Measurements from ENCODE around the gene GALNT14.

The GALNT14 gene

DNA sequence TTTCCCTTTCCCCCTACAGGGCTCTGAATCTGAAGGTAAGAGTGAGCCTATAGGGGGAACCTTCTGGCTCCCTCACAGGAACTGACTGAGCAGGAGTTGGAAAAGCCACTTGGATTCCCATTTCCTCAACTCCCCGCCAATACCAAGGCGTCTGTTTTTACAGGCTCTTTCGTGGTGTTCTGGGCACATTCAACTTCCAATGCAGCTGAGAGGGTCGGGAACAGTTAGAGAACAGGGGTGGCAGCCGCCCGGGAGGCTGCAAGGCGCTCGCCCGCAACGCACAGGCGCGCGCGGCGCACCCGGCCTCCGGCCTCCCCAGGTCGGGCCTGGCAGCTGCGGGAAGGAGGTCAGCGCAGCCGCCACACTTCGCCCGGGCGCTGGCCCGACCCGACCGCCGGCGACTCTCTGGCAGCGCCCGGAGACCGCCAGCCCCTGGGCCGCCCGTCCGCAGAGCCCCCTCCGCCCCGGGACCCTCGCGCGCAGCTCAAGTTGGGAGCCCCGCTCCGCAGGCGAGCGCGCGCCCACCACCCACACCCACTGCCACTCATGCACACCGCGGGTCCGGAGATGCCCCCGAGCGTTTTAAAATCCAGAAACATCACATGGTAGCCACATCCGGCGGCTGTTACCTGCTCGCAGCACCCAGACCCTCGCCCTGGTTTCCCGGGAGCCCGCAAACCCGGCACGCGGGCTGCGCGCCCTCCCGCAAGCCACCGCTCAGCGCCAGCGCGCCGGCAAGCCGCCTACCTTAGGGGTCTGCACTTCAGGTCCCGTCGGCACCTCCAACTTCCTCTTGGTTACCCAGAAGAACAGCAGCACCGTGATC, 816 bp downstream of the GALNT14 start:
- H3K27ac ChIP-seq, result peak overlapping the region; percentile 56
- DNase-seq (ENCODE audit: low spot score), result peak; percentile 50
- ChIA-PET CTCF (interaction anchor here (0.6 to 1.1 kb wide), 8 partner anchors 13 to 752 kb away, joined by 3 to 6 read pairs (median 4); no protein-coding TSS in a partner anchor), POLR2A (ENCODE audit: low non-redundant PET) (interaction anchor here (0.6 kb wide), 1 partner anchor 161 kb away, joined by 3 read pairs; no protein-coding TSS in a partner anchor)
- TF ChIP-seq, protein P1, sequence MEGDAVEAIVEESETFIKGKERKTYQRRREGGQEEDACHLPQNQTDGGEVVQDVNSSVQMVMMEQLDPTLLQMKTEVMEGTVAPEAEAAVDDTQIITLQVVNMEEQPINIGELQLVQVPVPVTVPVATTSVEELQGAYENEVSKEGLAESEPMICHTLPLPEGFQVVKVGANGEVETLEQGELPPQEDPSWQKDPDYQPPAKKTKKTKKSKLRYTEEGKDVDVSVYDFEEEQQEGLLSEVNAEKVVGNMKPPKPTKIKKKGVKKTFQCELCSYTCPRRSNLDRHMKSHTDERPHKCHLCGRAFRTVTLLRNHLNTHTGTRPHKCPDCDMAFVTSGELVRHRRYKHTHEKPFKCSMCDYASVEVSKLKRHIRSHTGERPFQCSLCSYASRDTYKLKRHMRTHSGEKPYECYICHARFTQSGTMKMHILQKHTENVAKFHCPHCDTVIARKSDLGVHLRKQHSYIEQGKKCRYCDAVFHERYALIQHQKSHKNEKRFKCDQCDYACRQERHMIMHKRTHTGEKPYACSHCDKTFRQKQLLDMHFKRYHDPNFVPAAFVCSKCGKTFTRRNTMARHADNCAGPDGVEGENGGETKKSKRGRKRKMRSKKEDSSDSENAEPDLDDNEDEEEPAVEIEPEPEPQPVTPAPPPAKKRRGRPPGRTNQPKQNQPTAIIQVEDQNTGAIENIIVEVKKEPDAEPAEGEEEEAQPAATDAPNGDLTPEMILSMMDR (conservative IDR thresholded peaks at IDR 0.05; ENCODE audit: low read depth), result no peak

DNA sequence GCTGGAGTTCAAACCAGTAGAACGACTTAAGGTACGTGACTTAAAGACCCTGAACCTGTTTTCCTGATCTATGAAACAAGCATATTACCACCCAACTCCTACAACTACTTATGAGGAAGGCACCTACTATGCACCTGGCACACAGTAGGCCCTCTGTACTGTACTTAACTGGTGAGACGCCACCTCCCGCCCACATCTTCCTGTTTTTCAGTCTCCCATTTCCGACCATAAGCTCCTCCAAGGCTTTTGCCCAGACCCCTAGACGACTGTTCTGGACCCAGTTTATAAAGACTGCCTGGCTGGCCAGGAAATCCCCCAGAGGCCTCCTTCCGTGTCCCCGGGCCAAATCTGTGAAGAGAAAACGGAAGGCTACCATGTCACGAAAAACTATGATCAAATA, 1.5 kb downstream of the GALNT14 start:
- no peak for DNase-seq (ENCODE audit: low spot score)
- POLR2A ChIA-PET (ENCODE audit: low non-redundant PET), result no interaction called here
- TF ChIP-seq, protein P1 (conservative IDR thresholded peaks at IDR 0.05; ENCODE audit: low read depth), result no peak
- CTCF ChIA-PET, result interaction anchor here (0.8 kb wide), 1 partner anchor 275 kb away, joined by 3 read pairs; no protein-coding TSS in a partner anchor
- H3K27ac ChIP-seq, result no peak overlapping the region

DNA sequence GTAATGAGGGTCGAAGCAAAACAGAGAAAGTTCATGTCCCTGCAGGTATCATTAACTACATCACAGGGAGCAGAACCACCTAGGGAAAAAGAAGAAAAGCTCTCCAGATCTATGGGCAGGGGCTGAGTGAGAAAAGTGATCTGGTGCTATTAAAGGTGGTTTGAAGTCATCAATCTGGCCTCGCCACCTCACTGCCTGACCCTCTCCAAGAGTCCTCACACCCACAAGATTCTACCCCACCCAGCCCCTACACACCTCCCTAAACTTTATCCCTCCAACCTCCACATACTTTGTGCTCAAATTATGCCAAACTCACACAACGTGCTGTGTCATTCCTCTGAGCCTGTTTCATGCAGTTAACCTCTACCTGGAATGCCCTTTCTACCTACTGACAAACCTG, 2.2 kb downstream of the GALNT14 start:
- no peak for DNase-seq (ENCODE audit: low spot score)
- TF ChIP-seq, protein P1 (conservative IDR thresholded peaks at IDR 0.05; ENCODE audit: low read depth), result no peak
- POLR2A ChIA-PET (ENCODE audit: low non-redundant PET), result no interaction called here
- CTCF ChIA-PET, result interaction anchor here (0.6 kb wide), 1 partner anchor 308 kb away, joined by 3 read pairs; no protein-coding TSS in a partner anchor
- H3K27ac ChIP-seq, result no peak overlapping the region

DNA sequence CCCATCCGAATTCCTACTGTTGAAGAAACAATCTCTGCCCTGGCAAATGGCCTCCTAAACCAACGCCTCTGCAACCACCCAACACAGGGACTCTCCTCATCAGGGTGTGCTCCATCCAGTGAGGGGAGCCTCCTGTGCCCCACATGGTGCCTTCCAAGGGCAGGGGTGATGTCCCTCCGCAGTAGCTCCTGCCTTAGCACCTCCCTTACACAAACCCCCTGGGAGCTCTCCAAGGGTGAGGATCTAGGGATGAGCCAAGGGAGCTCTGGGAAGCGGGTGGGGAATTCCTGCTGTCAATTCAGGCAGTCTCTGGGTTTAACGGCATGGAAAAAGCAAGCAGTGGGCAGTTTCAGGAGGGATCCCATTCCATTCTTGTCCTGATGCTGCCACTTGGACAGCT, 3.8 kb downstream of the GALNT14 start:
- POLR2A ChIA-PET (ENCODE audit: low non-redundant PET), result no interaction called here
- no peak for DNase-seq (ENCODE audit: low spot score)
- TF ChIP-seq, protein P1 (conservative IDR thresholded peaks at IDR 0.05; ENCODE audit: low read depth), result no peak
- CTCF ChIA-PET, result no interaction called here
- no peak overlapping the region for H3K27ac ChIP-seq

DNA sequence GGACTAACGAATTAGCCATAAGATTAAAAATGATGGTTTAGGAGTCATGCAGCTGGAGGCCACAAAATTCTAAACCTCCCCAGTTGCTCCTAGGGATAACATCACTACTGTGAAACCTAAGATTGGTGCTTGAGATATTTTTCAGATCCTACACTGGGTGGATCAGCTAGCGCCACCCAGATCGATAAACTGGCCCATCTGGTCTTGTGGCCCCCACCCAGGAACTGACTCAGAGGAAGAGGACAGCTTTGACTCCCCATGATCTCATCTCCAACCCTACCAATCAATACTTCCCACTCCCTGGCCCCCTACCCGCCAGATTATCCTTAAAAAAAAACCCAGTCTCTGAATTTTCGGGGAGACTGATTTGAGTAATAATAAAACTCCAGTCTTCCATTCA, 5.5 kb downstream of the GALNT14 start:
- POLR2A ChIA-PET (ENCODE audit: low non-redundant PET), result no interaction called here
- no peak for DNase-seq (ENCODE audit: low spot score)
- H3K27ac ChIP-seq, result no peak overlapping the region
- CTCF ChIA-PET, result no interaction called here
- TF ChIP-seq, protein P1 (conservative IDR thresholded peaks at IDR 0.05; ENCODE audit: low read depth), result no peak

DNA sequence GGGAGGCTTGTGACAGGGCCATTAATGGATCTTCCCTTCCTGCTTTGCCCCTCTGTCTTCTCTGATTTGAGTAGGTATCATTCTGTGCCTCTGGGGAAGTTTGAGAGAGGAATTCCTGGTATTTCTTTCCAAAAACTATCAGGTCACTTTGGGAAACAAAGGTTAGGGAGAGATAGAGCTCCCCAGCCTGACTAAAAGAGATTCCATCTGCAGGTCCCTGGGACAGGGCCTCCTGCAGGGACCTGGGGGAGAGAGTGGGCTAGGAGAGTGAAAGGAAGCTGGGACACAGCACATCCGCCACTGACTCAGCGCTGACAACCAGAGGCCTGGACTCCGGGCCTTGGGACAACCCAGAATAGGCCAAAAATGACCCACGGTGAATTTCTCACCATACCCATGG, 6.4 kb downstream of the GALNT14 start:
- ChIA-PET POLR2A (ENCODE audit: low non-redundant PET) (no interaction called here), CTCF (interaction anchor here (0.6 to 0.7 kb wide), 2 partner anchors 11 to 104 kb away, joined by 3 read pairs; no protein-coding TSS in a partner anchor)
- H3K27ac ChIP-seq, result no peak overlapping the region

More for the DNA sequence above, 6.4 kb downstream of the GALNT14 start:
- TF ChIP-seq, protein P1 (conservative IDR thresholded peaks at IDR 0.05; ENCODE audit: low read depth), result no peak
- no peak for DNase-seq (ENCODE audit: low spot score)

Measured in RWPE1 (cell line).